Measurements from ENCODE around the gene ARID1B. TPM values are rescaled to one million over a fixed set of nuclear protein-coding genes. Genes with fewer than 3 reads are reported as not detected.

The ARID1B gene
- total RNA-seq, 1 donor from 2014 or later, result 16.3 TPM

DNA sequence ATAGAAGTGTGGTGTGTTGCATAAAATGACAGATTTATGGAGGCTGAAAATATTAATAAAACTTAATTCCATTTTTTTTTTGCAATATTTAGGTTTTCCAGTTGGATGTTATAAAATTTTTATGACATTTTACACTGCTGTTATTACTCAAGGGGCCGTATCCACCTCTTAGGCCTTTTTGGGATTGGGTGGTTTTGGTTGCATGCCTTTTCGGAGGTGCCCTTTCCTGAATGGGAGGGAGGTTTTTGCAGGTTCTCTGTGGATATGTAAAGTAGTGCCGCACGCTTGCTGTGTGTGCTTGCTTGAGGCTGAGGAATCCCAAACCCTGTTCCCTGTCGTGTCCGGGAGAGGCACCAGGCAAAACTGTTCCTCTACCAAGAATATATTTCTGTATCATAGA lies 6.8 kb downstream of the ARID1B start:
- Histone ChIP-seq H3K27me3 (ENCODE audit: control insufficient read depth, insufficient read depth, low read length) (no peaks in the 10 kb centered on the region), H3K36me3 (ENCODE audit: control insufficient read depth, insufficient read depth, low read length) (no peaks in the 10 kb centered on the region), H3K4me3 (ENCODE audit: low read depth, low read length) (no peak overlapping the region)
- no peak for FAIRE-seq
- DNase-seq (ENCODE audit: low read depth), result no peak
- TF ChIP-seq, protein P1, sequence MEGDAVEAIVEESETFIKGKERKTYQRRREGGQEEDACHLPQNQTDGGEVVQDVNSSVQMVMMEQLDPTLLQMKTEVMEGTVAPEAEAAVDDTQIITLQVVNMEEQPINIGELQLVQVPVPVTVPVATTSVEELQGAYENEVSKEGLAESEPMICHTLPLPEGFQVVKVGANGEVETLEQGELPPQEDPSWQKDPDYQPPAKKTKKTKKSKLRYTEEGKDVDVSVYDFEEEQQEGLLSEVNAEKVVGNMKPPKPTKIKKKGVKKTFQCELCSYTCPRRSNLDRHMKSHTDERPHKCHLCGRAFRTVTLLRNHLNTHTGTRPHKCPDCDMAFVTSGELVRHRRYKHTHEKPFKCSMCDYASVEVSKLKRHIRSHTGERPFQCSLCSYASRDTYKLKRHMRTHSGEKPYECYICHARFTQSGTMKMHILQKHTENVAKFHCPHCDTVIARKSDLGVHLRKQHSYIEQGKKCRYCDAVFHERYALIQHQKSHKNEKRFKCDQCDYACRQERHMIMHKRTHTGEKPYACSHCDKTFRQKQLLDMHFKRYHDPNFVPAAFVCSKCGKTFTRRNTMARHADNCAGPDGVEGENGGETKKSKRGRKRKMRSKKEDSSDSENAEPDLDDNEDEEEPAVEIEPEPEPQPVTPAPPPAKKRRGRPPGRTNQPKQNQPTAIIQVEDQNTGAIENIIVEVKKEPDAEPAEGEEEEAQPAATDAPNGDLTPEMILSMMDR (IDR thresholded peaks at IDR 0.05; ENCODE audit: insufficient read depth, low read length, severe bottlenecking), result no peak

DNA sequence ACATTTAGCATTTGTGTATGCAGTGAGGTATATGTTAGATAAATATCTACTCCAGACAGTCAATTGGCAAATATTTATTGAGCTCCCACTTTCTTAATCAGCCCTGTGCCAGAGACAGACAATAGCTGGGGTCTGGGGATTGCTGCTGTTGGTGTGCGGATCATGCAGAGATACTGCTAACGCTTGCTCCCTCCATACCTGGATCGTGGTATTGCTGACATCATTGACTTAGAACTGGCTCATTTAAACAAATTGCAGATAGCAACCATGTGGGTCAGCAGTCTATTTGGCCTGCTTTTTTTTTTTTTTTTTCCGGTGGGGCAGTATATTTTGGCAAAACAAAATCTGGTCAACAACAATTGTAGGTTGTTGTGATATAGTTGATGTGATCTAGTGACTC lies 9.5 kb downstream of the ARID1B start:
- Histone ChIP-seq H3K4me3 (ENCODE audit: low read depth, low read length) (no peak overlapping the region), H3K27me3 (ENCODE audit: control insufficient read depth, insufficient read depth, low read length) (no peaks in the 10 kb centered on the region), H3K36me3 (ENCODE audit: control insufficient read depth, insufficient read depth, low read length) (no peaks in the 10 kb centered on the region)
- TF ChIP-seq, protein P1 (IDR thresholded peaks at IDR 0.05; ENCODE audit: insufficient read depth, low read length, severe bottlenecking), result no peak
- DNase-seq (ENCODE audit: low read depth) (no peak), FAIRE-seq (no peak)

DNA sequence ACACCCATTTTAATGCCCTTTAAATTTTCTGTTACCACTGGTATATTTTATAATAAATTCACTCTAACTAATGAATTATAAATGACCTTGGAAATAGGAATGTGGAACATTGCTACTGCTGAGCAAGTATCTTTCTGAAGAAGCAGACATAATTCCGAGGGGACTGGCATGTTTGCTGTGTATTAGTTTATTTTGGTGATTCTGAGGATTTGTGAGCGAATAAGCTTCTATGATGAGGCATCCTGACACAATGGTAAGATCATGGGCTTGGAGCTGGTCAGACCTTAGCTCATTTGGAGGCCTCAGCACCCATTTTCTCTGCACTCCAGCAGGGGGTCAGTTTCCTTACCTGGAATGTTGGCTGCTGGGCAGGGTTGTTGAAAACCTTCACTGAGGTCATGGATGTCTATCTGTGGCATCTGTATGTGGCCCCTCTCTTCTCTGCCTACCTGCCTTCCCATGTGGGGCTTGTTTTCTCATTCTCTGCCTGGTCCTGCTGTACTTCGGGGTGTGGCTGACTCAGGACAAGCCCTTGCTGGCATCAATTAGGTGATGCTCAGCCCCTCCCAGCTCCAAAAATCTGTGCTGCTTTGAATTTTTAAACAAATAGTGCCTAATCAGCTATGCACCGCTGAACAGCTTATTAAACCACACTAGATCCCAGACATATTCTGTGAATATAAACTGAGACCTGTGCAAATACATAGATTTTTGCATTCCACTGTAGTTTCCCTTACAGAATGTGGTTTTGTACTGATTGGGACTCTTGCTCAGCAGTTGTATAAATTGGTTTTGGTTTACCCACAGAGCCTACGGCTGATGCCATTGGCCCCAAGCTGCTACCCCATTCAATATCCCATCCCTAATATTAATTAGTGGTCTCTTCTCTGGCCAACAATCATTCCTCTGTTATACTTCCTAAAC lies 10.7 kb downstream of the ARID1B start:
- no peaks in the 10 kb centered on the region for H3K36me3 ChIP-seq (ENCODE audit: control insufficient read depth, insufficient read depth, low read length)
- no peak for FAIRE-seq
- no peak for DNase-seq (ENCODE audit: low read depth)
- TF ChIP-seq, protein P1 (IDR thresholded peaks at IDR 0.05; ENCODE audit: insufficient read depth, low read length, severe bottlenecking), result no peak
- H3K4me3 ChIP-seq (ENCODE audit: low read depth, low read length), result no peak overlapping the region
- H3K27me3 ChIP-seq (ENCODE audit: control insufficient read depth, insufficient read depth, low read length), result no peaks in the 10 kb centered on the region

DNA sequence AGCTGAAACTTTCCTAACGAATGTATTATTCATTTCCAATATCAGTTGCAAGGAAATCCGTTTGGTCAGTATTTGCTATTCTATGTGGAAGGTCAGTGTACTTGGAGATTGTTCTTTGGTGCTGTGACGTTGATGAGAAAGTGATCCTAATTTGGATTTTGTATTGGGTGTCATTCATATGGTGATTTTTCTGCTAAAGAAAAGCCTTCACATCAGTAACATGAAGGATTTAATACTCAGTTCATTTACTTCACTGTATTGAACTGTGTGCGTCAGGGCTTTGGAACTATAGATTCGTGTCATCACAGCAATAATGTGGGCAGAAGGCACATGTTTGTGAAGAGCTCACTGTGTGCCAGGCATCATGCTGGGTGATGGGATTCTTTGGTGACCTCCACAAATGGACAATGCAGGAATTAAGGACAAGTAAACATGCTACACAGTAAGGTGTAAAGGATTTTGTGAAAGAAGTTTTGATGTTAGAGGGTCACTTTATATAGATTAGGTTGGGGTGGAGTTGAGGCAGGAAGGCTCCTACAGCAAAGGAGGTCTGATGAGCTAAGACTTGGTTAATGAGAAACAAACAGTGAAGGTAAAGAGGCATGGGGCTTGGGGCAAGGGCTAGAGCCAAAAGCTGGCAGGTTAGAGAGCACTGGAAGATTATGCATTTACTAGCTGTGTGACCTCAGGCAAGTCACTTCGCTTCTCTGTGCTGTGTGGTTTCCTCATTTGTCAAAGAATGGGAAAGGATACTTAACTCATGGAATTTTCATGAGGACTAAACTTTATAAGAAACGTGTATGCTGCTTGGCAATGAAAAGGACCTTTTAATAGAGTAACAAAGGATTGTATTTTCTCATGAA lies 12.1 kb downstream of the ARID1B start:
- no peak for DNase-seq (ENCODE audit: low read depth)
- TF ChIP-seq, protein P1 (IDR thresholded peaks at IDR 0.05; ENCODE audit: insufficient read depth, low read length, severe bottlenecking), result no peak
- no peaks in the 10 kb centered on the region for H3K27me3 ChIP-seq (ENCODE audit: control insufficient read depth, insufficient read depth, low read length)

DNA sequence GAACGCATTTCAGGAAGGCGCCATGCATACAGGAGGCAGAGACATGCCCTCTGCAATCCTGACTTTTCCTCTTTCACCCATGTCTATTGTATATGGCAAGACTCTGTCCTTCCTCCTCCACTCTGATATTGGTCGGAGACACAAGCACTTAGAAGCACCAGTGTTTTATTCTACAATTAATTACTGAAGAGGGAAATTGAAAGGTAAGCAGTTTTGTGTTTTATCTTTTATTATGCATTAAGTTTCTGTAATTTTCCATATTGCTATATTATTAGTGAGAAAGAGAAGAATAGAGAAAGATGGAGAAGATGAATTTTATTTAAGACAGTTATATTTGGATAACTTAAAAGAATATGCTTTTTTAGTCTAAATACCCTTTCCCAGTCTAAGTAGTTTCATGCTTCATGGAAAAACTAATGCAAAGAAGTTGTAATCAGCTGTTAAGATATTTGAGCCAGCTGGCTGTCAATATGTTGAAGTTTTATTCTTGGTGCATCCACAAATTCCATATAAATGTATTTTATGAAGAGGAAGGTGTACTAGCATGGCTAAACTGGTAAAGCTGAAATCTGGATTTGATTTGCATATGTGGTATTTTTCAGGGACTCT lies 13.6 kb downstream of the ARID1B start:
- H3K27me3 ChIP-seq (ENCODE audit: control insufficient read depth, insufficient read depth, low read length), result no peaks in the 10 kb centered on the region
- TF ChIP-seq, protein P1 (IDR thresholded peaks at IDR 0.05; ENCODE audit: insufficient read depth, low read length, severe bottlenecking), result no peak
- no peak for FAIRE-seq
- no peak overlapping the region for H3K4me3 ChIP-seq (ENCODE audit: low read depth, low read length)
- no peaks in the 10 kb centered on the region for H3K36me3 ChIP-seq (ENCODE audit: control insufficient read depth, insufficient read depth, low read length)
- no peak for DNase-seq (ENCODE audit: low read depth)

More for the DNA sequence above, 12.1 kb downstream of the ARID1B start:
- no peak overlapping the region for H3K4me3 ChIP-seq (ENCODE audit: low read depth, low read length)
- no peak for FAIRE-seq
- H3K36me3 ChIP-seq (ENCODE audit: control insufficient read depth, insufficient read depth, low read length), result no peaks in the 10 kb centered on the region
